Upper lobe of left lung (tissue), 4 donors: ENCODE data around the gene EXD1.
A peak's percentile ranks its signal among the peaks of the same experiment; 100 is the strongest.

Experiments
- POLR2A ChIP-seq, 4 donors: fragments of 450-650 bp; IDR thresholded peaks; one replicate each; pipeline ENCODE4 v1.5.1; 2016 to 2017; ENCODE audit warnings: antibody characterized with exemption in 4 of 4, mild to moderate bottlenecking in 2 of 4
- TF ChIP-seq, protein P1 (sequence below), 6 experiments: fragments of 450-650 bp in 4 of 6; fragments of 200-600 bp in 2 of 6; sonication (generic) in 2 of 6; IDR thresholded peaks; one replicate each; pipeline ENCODE4 v1.5.1; 2016 to 2019; ENCODE audit warnings: antibody characterized with exemption in 6 of 6

DNA sequence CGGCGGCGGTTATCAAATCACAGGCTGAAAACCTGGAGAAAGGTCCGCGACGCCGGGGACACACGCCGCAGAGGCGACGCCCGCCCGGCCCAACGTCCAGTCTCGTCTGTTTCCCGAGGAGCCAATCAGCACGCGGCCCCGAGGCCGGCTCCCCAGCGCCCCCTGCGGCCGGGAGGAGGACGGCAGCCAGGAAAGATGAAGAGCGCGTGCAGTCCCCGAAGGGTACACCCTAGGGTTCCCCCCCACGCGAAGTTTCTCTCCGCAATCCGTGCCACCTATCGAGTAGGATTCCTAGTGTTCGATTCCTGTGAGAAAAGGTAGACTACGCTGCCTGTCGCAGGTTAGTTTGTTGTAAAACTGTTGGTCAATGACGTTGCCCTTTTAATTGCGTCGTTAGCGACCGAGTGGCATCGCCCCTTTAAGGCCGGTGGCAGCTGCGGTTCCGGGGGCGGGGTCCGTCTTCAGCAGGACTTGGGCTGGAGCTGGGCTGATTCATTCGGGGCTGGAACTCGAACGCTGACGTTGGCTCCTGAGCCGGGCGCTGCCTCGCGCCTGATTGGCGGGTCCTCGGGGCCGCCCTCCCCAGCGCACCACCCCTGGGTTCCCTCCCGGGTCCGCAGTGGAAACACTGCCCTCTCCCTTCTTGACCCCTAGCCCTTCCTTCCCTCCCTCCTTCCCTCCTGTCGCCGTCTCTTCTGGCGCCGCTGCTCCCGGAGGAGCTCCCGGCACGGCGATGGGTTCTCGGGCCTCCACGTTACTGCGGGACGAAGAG, at the start of gene EXD1, which contains the start of gene CHP1:
- peak in 3 of 4 donors; percentile 57 to 87 (median 86) for TF ChIP-seq POLR2A (IDR thresholded peaks at IDR 0.05)
- TF ChIP-seq, protein P1, sequence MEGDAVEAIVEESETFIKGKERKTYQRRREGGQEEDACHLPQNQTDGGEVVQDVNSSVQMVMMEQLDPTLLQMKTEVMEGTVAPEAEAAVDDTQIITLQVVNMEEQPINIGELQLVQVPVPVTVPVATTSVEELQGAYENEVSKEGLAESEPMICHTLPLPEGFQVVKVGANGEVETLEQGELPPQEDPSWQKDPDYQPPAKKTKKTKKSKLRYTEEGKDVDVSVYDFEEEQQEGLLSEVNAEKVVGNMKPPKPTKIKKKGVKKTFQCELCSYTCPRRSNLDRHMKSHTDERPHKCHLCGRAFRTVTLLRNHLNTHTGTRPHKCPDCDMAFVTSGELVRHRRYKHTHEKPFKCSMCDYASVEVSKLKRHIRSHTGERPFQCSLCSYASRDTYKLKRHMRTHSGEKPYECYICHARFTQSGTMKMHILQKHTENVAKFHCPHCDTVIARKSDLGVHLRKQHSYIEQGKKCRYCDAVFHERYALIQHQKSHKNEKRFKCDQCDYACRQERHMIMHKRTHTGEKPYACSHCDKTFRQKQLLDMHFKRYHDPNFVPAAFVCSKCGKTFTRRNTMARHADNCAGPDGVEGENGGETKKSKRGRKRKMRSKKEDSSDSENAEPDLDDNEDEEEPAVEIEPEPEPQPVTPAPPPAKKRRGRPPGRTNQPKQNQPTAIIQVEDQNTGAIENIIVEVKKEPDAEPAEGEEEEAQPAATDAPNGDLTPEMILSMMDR (IDR thresholded peaks at IDR 0.05): peak; percentile 94 to 99 (median 98)
